Erythroblast (primary cell): Measurements from ENCODE around the gene DCLK3.

Experiments used
- GATA1 ChIP-seq: IDR thresholded peaks from 2 replicates; pipeline ENCODE4 v1.6.1; 2011; ENCODE audit warnings: low read depth, mild to moderate bottlenecking, control low read depth, low read length, moderate library complexity
- POLR2A ChIP-seq: IDR thresholded peaks from 2 replicates; pipeline ENCODE4 v1.6.1; 2011; ENCODE audit warnings: mild to moderate bottlenecking, low read length

- TF ChIP-seq POLR2A: no peak
- no peak for TF ChIP-seq GATA1
These were observed at the start of gene DCLK3 for GRCh38 chr3:36763850-36764703.
